Uterus (tissue), 4 donors: Measurements from ENCODE around the gene AGXT. TPM values are rescaled to one million over a fixed set of nuclear protein-coding genes. Genes with fewer than 3 reads are reported as not detected.

Source experiments
- DNase-seq, 2 donors: peaks; one replicate each; pipeline ENCODE4 v3.0.0-alpha.2; 2019 to 2020
- H3K27ac ChIP-seq, 2 donors: fragments of 200-600 bp; sonication (generic); 1 replicate in 1 of 2; 2 replicates in 1 of 2; pipeline ENCODE4 v1.5.1; 2016 to 2018
- H3K27me3 ChIP-seq, 2 donors: fragments of 200-600 bp; sonication (generic); one replicate each; pipeline ENCODE4 v1.5.1; 2018 to 2019; ENCODE audit warnings: control low read depth in 1 of 2
- H3K36me3 ChIP-seq, 2 donors: fragments of 200-600 bp; sonication (generic); one replicate each; pipeline ENCODE4 v1.5.1; 2019; ENCODE audit warnings: control low read depth in 1 of 2
- H3K4me1 ChIP-seq, 2 donors: fragments of 200-600 bp; sonication (generic); one replicate each; pipeline ENCODE4 v1.5.1; 2018 to 2019; ENCODE audit warnings: control low read depth in 1 of 2
- H3K4me3 ChIP-seq, 2 donors: fragments of 200-600 bp; sonication (generic); 1 replicate in 1 of 2; 2 replicates in 1 of 2; pipeline ENCODE4 v1.5.1; 2018 to 2019; ENCODE audit warnings: mild to moderate bottlenecking in 1 of 2
- H3K9me3 ChIP-seq, 2 donors: fragments of 200-600 bp; sonication (generic); one replicate each; pipeline ENCODE4 v1.5.1; 2019; ENCODE audit warnings: control low read depth in 1 of 2
- CTCF ChIP-seq, 4 experiments: fragments of 200-600 bp in 2 of 4; fragments of 450-650 bp in 2 of 4; sonication (generic) in 2 of 4; IDR thresholded peaks; one replicate each; pipeline ENCODE4 v1.5.1; 2016 to 2019; ENCODE audit warnings: antibody characterized with exemption in 4 of 4, mild to moderate bottlenecking in 2 of 4, moderate library complexity in 1 of 4
- POLR2A ChIP-seq, 2 donors: fragments of 450-650 bp; IDR thresholded peaks; one replicate each; pipeline ENCODE4 v1.6.1; 2016; ENCODE audit warnings: antibody characterized with exemption in 2 of 2, mild to moderate bottlenecking in 1 of 2, moderate library complexity in 1 of 2
- intact Hi-C: fragments of 100-400 bp; cut with DNase I; formaldehyde crosslinking; loops from one replicate; pipeline ENCODE4 v1.15.1; 2023; ENCODE audit warnings: low total_unique reads
- total RNA-seq, 4 donors: library from RNA; depleted of rRNA in 3 of 4; stranded (reverse); fragments of >200 nt in 3 of 4; gene quantifications; one replicate each; pipeline versions ENCODE4 v1.1.0 to v1.2.4, GENCODE V29; 2014 to 2023
- donor health status: DM: yes; HTN: yes; CAD: no.

AGXT gene
- total RNA-seq, 4 donors from 2014 or later = not detected

- no peaks in the 10 kb centered on the region for H3K4me1 ChIP-seq
- H3K4me3 ChIP-seq = no peak overlapping the region
- no peaks in the 10 kb centered on the region for H3K36me3 ChIP-seq
- H3K9me3 ChIP-seq = no peaks in the 10 kb centered on the region
- no peak for TF ChIP-seq POLR2A (IDR thresholded peaks at IDR 0.05)
- no peak for TF ChIP-seq CTCF (IDR thresholded peaks at IDR 0.05)
- no peaks in the 10 kb centered on the region for H3K27me3 ChIP-seq
- DNase-seq = no peak
- intact Hi-C loops = no loop called here
- no peak overlapping the region for H3K27ac ChIP-seq
Measured at GRCh38 chr2:240878341-240878936, 9.8 kb downstream of the AGXT start.

- Histone ChIP-seq H3K4me1 (no peaks in the 10 kb centered on the region), H3K27ac (no peak overlapping the region), H3K27me3 (no peaks in the 10 kb centered on the region), H3K36me3 (no peaks in the 10 kb centered on the region), H3K4me3 (no peak overlapping the region), H3K9me3 (no peaks in the 10 kb centered on the region)
- TF ChIP-seq POLR2A (IDR thresholded peaks at IDR 0.05) (no peak), CTCF (IDR thresholded peaks at IDR 0.05) (no peak)
- intact Hi-C loops = no loop called here
- DNase-seq = no peak
Measured at GRCh38 chr2:240879105-240879504, 10.5 kb downstream of the AGXT start.

- no peak for DNase-seq
- intact Hi-C loops = no loop called here
- H3K9me3 ChIP-seq = no peaks in the 10 kb centered on the region
- no peaks in the 10 kb centered on the region for H3K27me3 ChIP-seq
- TF ChIP-seq CTCF (IDR thresholded peaks at IDR 0.05) = no peak
- no peak for TF ChIP-seq POLR2A (IDR thresholded peaks at IDR 0.05)
- H3K4me1 ChIP-seq = no peaks in the 10 kb centered on the region
- no peak overlapping the region for H3K4me3 ChIP-seq
- H3K36me3 ChIP-seq = no peaks in the 10 kb centered on the region
- no peak overlapping the region for H3K27ac ChIP-seq
Measured at GRCh38 chr2:240881913-240882312, 13.3 kb downstream of the AGXT start.

GRCh38 chr2:240884221-240884620 is 15.6 kb downstream of the AGXT start:
- TF ChIP-seq CTCF (IDR thresholded peaks at IDR 0.05) (no peak), POLR2A (IDR thresholded peaks at IDR 0.05) (no peak)
- H3K4me1 ChIP-seq = no peaks in the 10 kb centered on the region
- no peak overlapping the region for H3K4me3 ChIP-seq
- H3K36me3 ChIP-seq = no peaks in the 10 kb centered on the region
- H3K27me3 ChIP-seq = no peaks in the 10 kb centered on the region
- no peaks in the 10 kb centered on the region for H3K9me3 ChIP-seq
- intact Hi-C loops = no loop called here
- no peak for DNase-seq
- H3K27ac ChIP-seq = no peak overlapping the region

GRCh38 chr2:240884745-240885144 is 16.1 kb downstream of the AGXT start:
- DNase-seq = no peak
- H3K36me3 ChIP-seq = no peaks in the 10 kb centered on the region
- no peak overlapping the region for H3K27ac ChIP-seq
- TF ChIP-seq POLR2A (IDR thresholded peaks at IDR 0.05) (no peak), CTCF (IDR thresholded peaks at IDR 0.05) (no peak)
- H3K4me1 ChIP-seq = no peaks in the 10 kb centered on the region
- intact Hi-C loops = no loop called here
- no peak overlapping the region for H3K4me3 ChIP-seq
- H3K9me3 ChIP-seq = no peaks in the 10 kb centered on the region
- H3K27me3 ChIP-seq = no peaks in the 10 kb centered on the region
